ENCODE results near the gene AUTS2. TPM values are rescaled to one million over a fixed set of nuclear protein-coding genes. Genes with fewer than 3 reads are reported as not detected.

AUTS2 gene
- total and polyA plus RNA-seq, 9 of the 15 experiments (the other 6 are each of a cell fraction or from before 2014, with no cell fraction given) = 0.58 TPM; not detected in 8

DNA sequence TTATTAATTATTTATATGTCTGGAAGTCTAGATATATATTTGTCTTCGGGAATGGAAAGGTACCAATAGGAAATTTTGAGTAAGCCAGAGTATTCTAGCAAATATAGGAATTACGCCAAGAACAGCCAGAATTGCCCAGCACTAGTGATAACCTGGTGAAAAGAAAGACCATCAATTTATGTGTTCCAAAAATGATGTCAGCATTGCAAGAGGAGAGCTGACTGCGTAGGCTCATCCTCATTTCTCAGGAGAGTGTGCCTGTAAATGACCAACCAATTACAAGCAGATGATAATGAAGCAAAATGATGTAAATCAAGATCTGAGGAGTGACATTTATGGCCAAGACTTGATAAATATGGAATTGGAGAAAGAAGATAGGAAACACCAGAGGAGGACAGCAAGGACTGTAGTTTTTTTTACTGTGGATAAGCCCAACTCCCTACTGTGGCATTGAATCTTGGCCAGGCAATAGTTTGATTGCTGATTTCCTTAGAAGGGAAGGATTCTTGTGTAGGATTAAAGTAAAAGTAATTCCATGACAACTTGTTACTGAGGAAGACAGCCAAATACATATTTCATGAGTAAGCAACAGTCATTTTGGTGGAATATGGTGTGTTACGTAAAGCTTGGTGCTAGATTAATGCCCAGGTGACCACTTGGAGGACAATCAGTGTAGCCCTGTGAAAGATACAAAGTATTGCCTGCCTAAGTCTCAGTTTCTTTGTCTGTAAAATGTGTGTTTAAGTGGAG lies 590.8 kb downstream of the AUTS2 start:
- ChIA-PET POLR2A (interaction anchor here (0.6 kb wide), 2 partner anchors 188 to 1604 kb away, joined by 3 read pairs; no protein-coding TSS in a partner anchor), CTCF (ENCODE audit: low intra/inter-chr PET ratio) (no interaction called here)
- no peaks in the 10 kb centered on the region for H3K36me3 ChIP-seq (ENCODE audit: control insufficient read depth, insufficient read depth, low read length)
- no peak overlapping the region for H3K4me2 ChIP-seq (ENCODE audit: insufficient read depth, low read length)
- in situ Hi-C loops (cut with MboI) = no loop called here
- no peaks in the 10 kb centered on the region for H3K27me3 ChIP-seq (ENCODE audit: control insufficient read depth in 2 of 2, insufficient read depth in 2 of 2, low read length in 2 of 2)
- H3K9ac ChIP-seq (ENCODE audit: insufficient read depth in 1 of 2, low read depth in 2 of 2, low read length in 2 of 2) = no peak overlapping the region
- no peak overlapping the region for H3K4me3 ChIP-seq
- TF ChIP-seq BCLAF1 (IDR thresholded peaks at IDR 0.05; ENCODE audit: borderline replicate concordance in 1 of 2, control insufficient read depth in 1 of 2, low read depth in 2 of 2, low read length in 1 of 2) (no peak), ELK3 (CRISPR knock-in tag; IDR thresholded peaks at IDR 0.05) (no peak), KLF6 (CRISPR knock-in tag; IDR thresholded peaks at IDR 0.05; ENCODE audit: borderline replicate concordance) (no peak), ZBTB8A (IDR thresholded peaks at IDR 0.05; ENCODE audit: partially characterized antibody) (no peak), SRSF7 (optimal IDR thresholded peaks at IDR 0.05; ENCODE audit: low read depth, low read length) (no peak), GATAD2B (IDR thresholded peaks at IDR 0.05; ENCODE audit: borderline replicate concordance) (no peak), PCBP2 (IDR thresholded peaks at IDR 0.05; ENCODE audit: low read depth, low read length, poor library complexity, severe bottlenecking) (no peak), FUS (optimal IDR thresholded peaks at IDR 0.05; ENCODE audit: low read depth, low read length) (no peak), SNIP1 (IDR thresholded peaks at IDR 0.05; ENCODE audit: low read depth) (no peak)
- TF ChIP-seq, protein P1, sequence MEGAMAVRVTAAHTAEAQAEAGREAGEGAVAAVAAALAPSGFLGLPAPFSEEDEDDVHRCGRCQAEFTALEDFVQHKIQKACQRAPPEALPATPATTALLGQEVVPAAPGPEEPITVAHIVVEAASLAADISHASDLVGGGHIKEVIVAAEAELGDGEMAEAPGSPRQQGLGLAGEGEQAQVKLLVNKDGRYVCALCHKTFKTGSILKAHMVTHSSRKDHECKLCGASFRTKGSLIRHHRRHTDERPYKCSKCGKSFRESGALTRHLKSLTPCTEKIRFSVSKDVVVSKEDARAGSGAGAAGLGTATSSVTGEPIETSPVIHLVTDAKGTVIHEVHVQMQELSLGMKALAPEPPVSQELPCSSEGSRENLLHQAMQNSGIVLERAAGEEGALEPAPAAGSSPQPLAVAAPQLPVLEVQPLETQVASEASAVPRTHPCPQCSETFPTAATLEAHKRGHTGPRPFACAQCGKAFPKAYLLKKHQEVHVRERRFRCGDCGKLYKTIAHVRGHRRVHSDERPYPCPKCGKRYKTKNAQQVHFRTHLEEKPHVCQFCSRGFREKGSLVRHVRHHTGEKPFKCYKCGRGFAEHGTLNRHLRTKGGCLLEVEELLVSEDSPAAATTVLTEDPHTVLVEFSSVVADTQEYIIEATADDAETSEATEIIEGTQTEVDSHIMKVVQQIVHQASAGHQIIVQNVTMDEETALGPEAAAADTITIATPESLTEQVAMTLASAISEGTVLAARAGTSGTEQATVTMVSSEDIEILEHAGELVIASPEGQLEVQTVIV (CRISPR knock-in tag; IDR thresholded peaks at IDR 0.05; ENCODE audit: borderline replicate concordance) = no peak
- no peak overlapping the region for H3K27ac ChIP-seq (ENCODE audit: extremely low read depth, low read depth, low read length)
- H3K4me1 ChIP-seq (replicated peaks in 1 of 2; ENCODE audit: control insufficient read depth in 2 of 2, insufficient read depth in 2 of 2, low read length in 2 of 2) = no peaks in the 10 kb centered on the region
- 2% methylated on average over 4 of the region's 4 CpGs for WGBS (ENCODE audit: insufficient coverage, low coverage, missing lambda C conversion rate)
- H3K79me2 ChIP-seq (ENCODE audit: control insufficient read depth, insufficient read depth, low read length) = no peaks in the 10 kb centered on the region
- H3K9me3 ChIP-seq (replicated peaks; ENCODE audit: control insufficient read depth, insufficient read depth, low read depth, low read length) = no peaks in the 10 kb centered on the region
- FAIRE-seq (no peak), DNase-seq (ENCODE audit: extremely low read depth in 1 of 4, low spot score in 3 of 4) (no peak), ATAC-seq (no peak)
- no peaks in the 10 kb centered on the region for H3K9me1 ChIP-seq (ENCODE audit: control insufficient read depth, insufficient read depth, low read length)
- intact Hi-C loops (cut with micrococcal nuclease) = no loop called here
- no peaks in the 10 kb centered on the region for H4K20me1 ChIP-seq (replicated peaks; ENCODE audit: control insufficient read depth, insufficient read depth, low read length)
- no TSS peak for BruUV-seq (replicated peaks)
- H2AFZ ChIP-seq (ENCODE audit: low read depth, low read length) = no peak overlapping the region
